PC-9 (cell line): ENCODE measurements around the gene FAM193A. TPM values are rescaled to one million over a fixed set of nuclear protein-coding genes. Genes with fewer than 3 reads are reported as not detected.

Experiments used
- BruUV-seq: library from RNA; stranded (reverse); fragments of 400-500 nt; replicated peaks from 2 replicates; lab custom pipeline; 2021; lab: Mats Ljungman, UMichigan
- CTCF ChIA-PET: fragments of 300-600 bp; sonication (Branson Sonifier 250); formaldehyde crosslinking; loops from one replicate; lab custom pipeline; 2022; ENCODE audit warnings: antibody characterized with exemption; lab: Charles Lee
- POLR2A ChIA-PET: fragments of 300-600 bp; sonication (Branson Sonifier 250); formaldehyde crosslinking; loops from one replicate; lab custom pipeline; 2022; ENCODE audit warnings: antibody characterized with exemption; ENCODE audit not compliant: unreplicated experiment; lab: Charles Lee
- DNase-seq, 2 experiments: peaks; one replicate each; pipeline versions ENCODE4 v3.0.0 to v3.0.0-alpha.2; 2015 to 2022; ENCODE audit warnings: mixed read lengths in 1 of 2
- H2AFZ ChIP-seq: fragments of 200-600 bp; sonication (generic); 2 replicates; pipeline ENCODE4 v1.8.1; 2017; ENCODE audit warnings: antibody characterized with exemption
- H3F3A ChIP-seq: fragments of 200-600 bp; sonication (generic); 2 replicates; pipeline ENCODE4 v1.8.1; 2017; ENCODE audit warnings: antibody characterized with exemption, mild to moderate bottlenecking, low read depth; ENCODE audit not compliant: insufficient read depth
- H3K27ac ChIP-seq: fragments of 200-600 bp; sonication (generic); 2 replicates; pipeline ENCODE4 v1.6.1; 2016; ENCODE audit warnings: mixed run types
- H3K27me3 ChIP-seq: fragments of 200-600 bp; sonication (generic); 2 replicates; pipeline ENCODE4 v1.6.1; 2016; ENCODE audit warnings: low read depth, mixed run types; ENCODE audit not compliant: insufficient read depth
- H3K36me3 ChIP-seq: fragments of 200-600 bp; sonication (generic); 2 replicates; pipeline ENCODE4 v1.6.1; 2016; ENCODE audit warnings: low read depth, mixed run types
- H3K4me1 ChIP-seq: fragments of 200-600 bp; sonication (generic); replicated peaks from 2 replicates; pipeline ENCODE4 v1.6.1; 2016; ENCODE audit warnings: mixed run types; ENCODE audit not compliant: insufficient read depth
- H3K4me2 ChIP-seq: fragments of 200-600 bp; sonication (generic); 2 replicates; pipeline ENCODE4 v1.6.1; 2017; ENCODE audit warnings: mixed run types
- H3K4me3 ChIP-seq: fragments of 200-600 bp; sonication (generic); 2 replicates; pipeline ENCODE4 v1.6.1; 2016; ENCODE audit warnings: mixed run types
- H3K79me2 ChIP-seq: fragments of 200-600 bp; sonication (generic); 2 replicates; pipeline ENCODE4 v1.6.1; 2017; ENCODE audit warnings: low read depth, mixed run types
- H3K9me2 ChIP-seq: fragments of 200-600 bp; sonication (generic); 2 replicates; pipeline ENCODE4 v1.8.1; 2017; ENCODE audit warnings: mild to moderate bottlenecking; ENCODE audit not compliant: insufficient read depth
- H3K9me3 ChIP-seq: fragments of 200-600 bp; sonication (generic); 2 replicates; pipeline ENCODE4 v1.8.1; 2016; ENCODE audit warnings: low read depth; ENCODE audit not compliant: insufficient read depth
- H4K20me1 ChIP-seq: fragments of 200-600 bp; sonication (generic); 2 replicates; pipeline ENCODE4 v1.8.1; 2017; ENCODE audit not compliant: insufficient read depth
- CTCF ChIP-seq: fragments of 200-600 bp; sonication (generic); conservative IDR thresholded peaks from 2 replicates; pipeline ENCODE4 v1.6.1; 2017; ENCODE audit warnings: mixed run types, antibody characterized with exemption, mild to moderate bottlenecking, moderate library complexity
- EZH2 ChIP-seq: fragments of 200-600 bp; sonication (generic); IDR thresholded peaks from 2 replicates; pipeline ENCODE4 v1.8.0; 2017; ENCODE audit warnings: antibody characterized with exemption, low read depth
- intact Hi-C: fragments of 100-400 bp; cut with micrococcal nuclease; formaldehyde crosslinking; loops from one replicate; pipeline ENCODE4 v1.10.0; 2022; ENCODE audit not compliant: unreplicated experiment
- total RNA-seq: library from RNA; stranded (reverse); gene quantifications from 2 replicates; pipeline ENCODE4 v1.2.3, GENCODE V29; 2021

Gene FAM193A
- total RNA-seq, 1 experiment from 2014 or later, result 23.4 TPM

GRCh38 chr4:2688281-2688680, 151.8 kb downstream of the FAM193A start:
- intact Hi-C loops, result no loop called here
- no peak overlapping the region for H3K27ac ChIP-seq
- H3K36me3 ChIP-seq, result no peaks in the 10 kb centered on the region
- no peaks in the 10 kb centered on the region for H3F3A ChIP-seq
- no peaks in the 10 kb centered on the region for H4K20me1 ChIP-seq
- no peaks in the 10 kb centered on the region for H3K9me3 ChIP-seq
- ChIA-PET POLR2A (no interaction called here), CTCF (no interaction called here)
- no peak overlapping the region for H2AFZ ChIP-seq
- H3K4me1 ChIP-seq, result no peaks in the 10 kb centered on the region
- no TSS peak for BruUV-seq
- DNase-seq, result no peak
- no peaks in the 10 kb centered on the region for H3K9me2 ChIP-seq
- TF ChIP-seq CTCF (no peak), EZH2 (no peak)
- no peaks in the 10 kb centered on the region for H3K79me2 ChIP-seq
- no peak overlapping the region for H3K4me2 ChIP-seq
- no peaks in the 10 kb centered on the region for H3K27me3 ChIP-seq
- no peak overlapping the region for H3K4me3 ChIP-seq

GRCh38 chr4:2688697-2689096, 152.2 kb downstream of the FAM193A start:
- no peaks in the 10 kb centered on the region for H3K36me3 ChIP-seq
- no peaks in the 10 kb centered on the region for H3F3A ChIP-seq
- ChIA-PET CTCF (no interaction called here), POLR2A (no interaction called here)
- no peaks in the 10 kb centered on the region for H3K9me3 ChIP-seq
- H3K4me3 ChIP-seq, result no peak overlapping the region
- no peak overlapping the region for H3K27ac ChIP-seq
- H3K27me3 ChIP-seq, result no peaks in the 10 kb centered on the region
- H4K20me1 ChIP-seq, result no peaks in the 10 kb centered on the region
- BruUV-seq, result no TSS peak
- H3K79me2 ChIP-seq, result no peaks in the 10 kb centered on the region
- H3K9me2 ChIP-seq, result no peaks in the 10 kb centered on the region
- no peaks in the 10 kb centered on the region for H3K4me1 ChIP-seq
- DNase-seq, result no peak
- TF ChIP-seq CTCF (no peak), EZH2 (no peak)
- H3K4me2 ChIP-seq, result no peak overlapping the region
- H2AFZ ChIP-seq, result no peak overlapping the region
- intact Hi-C loops, result no loop called here

- Histone ChIP-seq H3K79me2 (no peaks in the 10 kb centered on the region), H3K27ac (no peak overlapping the region), H3K4me1 (no peaks in the 10 kb centered on the region), H3K27me3 (no peaks in the 10 kb centered on the region), H2AFZ (no peak overlapping the region), H4K20me1 (no peaks in the 10 kb centered on the region), H3K9me2 (no peaks in the 10 kb centered on the region), H3K4me2 (no peak overlapping the region), H3F3A (no peaks in the 10 kb centered on the region), H3K36me3 (no peaks in the 10 kb centered on the region), H3K4me3 (no peak overlapping the region), H3K9me3 (no peaks in the 10 kb centered on the region)
- TF ChIP-seq EZH2, result no peak
- TF ChIP-seq CTCF, result no peak
- DNase-seq, result no peak
- intact Hi-C loops, result no loop called here
- BruUV-seq, result no TSS peak
- POLR2A ChIA-PET, result no interaction called here
- CTCF ChIA-PET, result no interaction called here
Measured at GRCh38 chr4:2689114-2689513, 152.7 kb downstream of the FAM193A start.
